Keratinocyte (primary cell): Measurements from ENCODE around the gene OARD1. TPM values are rescaled to one million over a fixed set of nuclear protein-coding genes. Genes with fewer than 3 reads are reported as not detected.
A peak's percentile ranks its signal among the peaks of the same experiment; 100 is the strongest.

Source experiments
- DNase-seq: peaks from one replicate; pipeline ENCODE4 v3.0.0-alpha.2; 2011; ENCODE audit warnings: low read depth, missing footprints, low spot score
- FAIRE-seq: peaks from 2 replicates; lab custom pipeline; 2011; peaks lifted over from hg19 to GRCh38; lab: Jason Lieb, UNC
- H2AFZ ChIP-seq: 2 replicates; pipeline ENCODE4 v1.6.0; 2012; ENCODE audit warnings: low read length, control low read depth, inconsistent platforms; ENCODE audit not compliant: control insufficient read depth
- H3K27ac ChIP-seq: 2 replicates; pipeline ENCODE4 v1.5.1; 2011; ENCODE audit warnings: low read length; ENCODE audit not compliant: control insufficient read depth, insufficient read depth
- H3K27me3 ChIP-seq: 3 replicates; pipeline ENCODE4 v1.6.0; 2011; ENCODE audit warnings: low read length; ENCODE audit not compliant: control insufficient read depth, insufficient read depth; ENCODE audit errors: extremely low read depth
- H3K36me3 ChIP-seq, 2 experiments: 2 replicates in 1 of 2; 3 replicates in 1 of 2; pipeline ENCODE4 v1.5.1; 2011; ENCODE audit warnings: low read length in 2 of 2, mild to moderate bottlenecking in 1 of 2; ENCODE audit not compliant: control insufficient read depth in 2 of 2, insufficient read depth in 2 of 2; ENCODE audit errors: extremely low read depth in 1 of 2
- H3K4me1 ChIP-seq: 3 replicates; pipeline ENCODE4 v1.5.1; 2011; ENCODE audit warnings: low read length; ENCODE audit not compliant: control insufficient read depth, insufficient read depth; ENCODE audit errors: extremely low read depth
- H3K4me2 ChIP-seq: 3 replicates; pipeline ENCODE4 v1.6.0; 2011; ENCODE audit warnings: low read depth, low read length; ENCODE audit not compliant: control insufficient read depth, insufficient read depth; ENCODE audit errors: extremely low read depth
- H3K4me3 ChIP-seq, 3 experiments: fragments of 200-600 bp in 1 of 3; sonication (generic) in 1 of 3; 2 replicates in 2 of 3; 3 replicates in 1 of 3; pipeline ENCODE4 v1.5.1; 2011 to 2016; ENCODE audit warnings: low read length in 3 of 3, mild to moderate bottlenecking in 3 of 3, control low read depth in 2 of 3, inconsistent platforms in 1 of 3, low read depth in 1 of 3, mixed read lengths in 1 of 3, mixed run types in 1 of 3, moderate library complexity in 1 of 3; ENCODE audit not compliant: control insufficient read depth in 2 of 3, insufficient read depth in 2 of 3; ENCODE audit errors: extremely low read depth in 1 of 3
- H3K79me2 ChIP-seq: 2 replicates; pipeline ENCODE4 v1.6.0; 2012; ENCODE audit warnings: low read length; ENCODE audit not compliant: control insufficient read depth, insufficient read depth
- H3K9ac ChIP-seq: 3 replicates; pipeline ENCODE4 v1.6.0; 2011; ENCODE audit warnings: low read length; ENCODE audit not compliant: control insufficient read depth, insufficient read depth; ENCODE audit errors: extremely low read depth
- H3K9me1 ChIP-seq: 3 replicates; pipeline ENCODE4 v1.6.0; 2011; ENCODE audit warnings: low read length; ENCODE audit not compliant: control insufficient read depth, insufficient read depth; ENCODE audit errors: extremely low read depth
- H3K9me3 ChIP-seq: 2 replicates; pipeline ENCODE4 v1.5.1; 2012; ENCODE audit warnings: low read depth, low read length; ENCODE audit not compliant: control insufficient read depth
- H4K20me1 ChIP-seq: 3 replicates; pipeline ENCODE4 v1.6.0; 2011; ENCODE audit warnings: low read length; ENCODE audit not compliant: control insufficient read depth, insufficient read depth; ENCODE audit errors: extremely low read depth
- CTCF ChIP-seq, 3 experiments: IDR thresholded peaks in 1 of 3; conservative IDR thresholded peaks in 1 of 3; optimal IDR thresholded peaks in 1 of 3; 2 replicates in 2 of 3; 3 replicates in 1 of 3; pipeline versions ENCODE3 to v1.5.1; 2011; ENCODE audit warnings: low read length in 3 of 3, mild to moderate bottlenecking in 3 of 3, moderate library complexity in 2 of 3, control low read depth in 1 of 3, inconsistent platforms in 1 of 3; ENCODE audit not compliant: insufficient read depth in 2 of 3; ENCODE audit errors: extremely low read depth in 1 of 3
- EZH2 ChIP-seq: IDR thresholded peaks from one replicate; pipeline ENCODE4 v1.6.1; 2012; ENCODE audit warnings: inconsistent platforms, mild to moderate bottlenecking, low read length, moderate library complexity
- dilution Hi-C: fragments of 300-500 bp; cut with MboI; formaldehyde crosslinking; loops from one replicate; pipeline ENCODE4 v1.7.0; 2020; ENCODE audit warnings: low sequenced_read_pairs; ENCODE audit not compliant: extremely low pct_ligation_motif_present
- polyA plus RNA-seq, 5 experiments: library from polyadenylated mRNA; depleted of rRNA in 3 of 5; stranded (reverse) in 3 of 5; stranded (forward) in 1 of 5; unstranded in 1 of 5; fragments of >200 nt; gene quantifications; 1 replicate in 1 of 5; 2 replicates in 3 of 5; 3 replicates in 1 of 5; pipeline versions ENCODE4 v1.2.1 to v1.2.3, GENCODE V29; 2011 to 2012; ENCODE audit warnings: missing spikeins in 2 of 5, low read depth in 1 of 5, low replicate concordance in 1 of 5

Gene OARD1
- polyA plus RNA-seq, 1 donor (not counting 4 experiments of a cell fraction or from before 2014, with no cell fraction given): 20.3 TPM

DNA sequence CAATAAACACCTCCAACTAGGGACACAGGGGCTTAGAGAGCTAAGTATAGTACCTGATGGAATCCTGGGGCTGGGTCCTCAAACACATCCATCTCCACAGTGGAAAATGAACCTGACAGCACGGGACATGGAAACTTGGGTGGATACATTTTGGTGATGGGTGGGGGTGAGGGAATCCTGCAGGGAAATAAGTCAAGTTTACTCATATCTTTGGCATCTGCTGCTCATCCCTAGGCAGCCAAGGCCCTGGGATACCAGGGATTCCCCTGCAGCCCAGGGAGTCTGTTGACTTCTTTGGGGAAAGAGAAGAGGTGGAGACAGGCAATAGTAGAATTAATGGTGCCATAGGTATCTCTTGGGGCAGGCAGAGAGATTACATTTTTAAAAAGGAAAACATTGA is 12.6 kb downstream of the OARD1 start:
- peaks cover 2 to 3% of the 10 kb centered on the region in 2 experiments for H3K36me3 ChIP-seq
- dilution Hi-C loops: no loop called here
- DNase-seq (no peak), FAIRE-seq (peak; percentile 5)
- H3K9ac ChIP-seq: no peak overlapping the region
- no peak for TF ChIP-seq EZH2
- no peak for TF ChIP-seq CTCF (optimal IDR thresholded peaks at IDR 0.05 in 1 of 3, IDR thresholded peaks at IDR 0.05 in 1 of 3, conservative IDR thresholded peaks at IDR 0.05 in 1 of 3; ENCODE audit: extremely low read depth in 1 of 3, insufficient read depth in 2 of 3, low read length in 3 of 3)
- no peaks in the 10 kb centered on the region for H3K27me3 ChIP-seq
- H3K9me3 ChIP-seq: no peaks in the 10 kb centered on the region
- H3K4me1 ChIP-seq: peaks cover 14% of the 10 kb centered on the region
- no peak overlapping the region for H2AFZ ChIP-seq
- H3K4me3 ChIP-seq: no peak overlapping the region
- peak overlapping the region; percentile 17 for H3K4me2 ChIP-seq
- no peaks in the 10 kb centered on the region for H3K9me1 ChIP-seq
- no peaks in the 10 kb centered on the region for H4K20me1 ChIP-seq
- no peaks in the 10 kb centered on the region for H3K79me2 ChIP-seq
- no peak overlapping the region for H3K27ac ChIP-seq

DNA sequence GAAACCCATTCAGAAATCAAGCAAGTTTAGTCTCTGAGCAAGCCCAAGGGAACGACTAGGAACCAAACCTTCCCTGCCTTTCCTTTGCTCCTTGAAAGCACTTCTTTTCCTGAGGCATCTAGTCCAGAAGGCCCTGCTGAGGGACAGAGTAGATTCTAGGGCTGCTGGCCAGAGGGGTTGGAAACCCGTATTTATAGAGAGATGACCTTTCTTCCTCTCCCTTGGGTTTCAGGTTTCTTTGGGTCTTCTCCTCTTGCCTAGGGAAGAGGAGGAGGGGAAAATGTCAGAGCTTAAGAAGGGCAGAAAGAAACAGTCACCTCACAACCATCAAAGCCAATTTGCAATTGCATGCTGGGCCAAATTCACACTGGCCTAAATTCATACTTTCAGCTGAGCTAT is 13.4 kb downstream of the OARD1 start:
- H3K4me2 ChIP-seq: no peak overlapping the region
- H3K9ac ChIP-seq: no peak overlapping the region
- no peaks in the 10 kb centered on the region for H3K9me3 ChIP-seq
- H3K4me1 ChIP-seq: peaks cover 14% of the 10 kb centered on the region
- H3K36me3 ChIP-seq: no peaks in the 10 kb centered on the region
- dilution Hi-C loops: no loop called here
- no peaks in the 10 kb centered on the region for H3K9me1 ChIP-seq
- no peak overlapping the region for H3K4me3 ChIP-seq
- H3K79me2 ChIP-seq: no peaks in the 10 kb centered on the region
- no peaks in the 10 kb centered on the region for H4K20me1 ChIP-seq
- no peak for DNase-seq
- TF ChIP-seq CTCF (optimal IDR thresholded peaks at IDR 0.05 in 1 of 3, IDR thresholded peaks at IDR 0.05 in 1 of 3, conservative IDR thresholded peaks at IDR 0.05 in 1 of 3; ENCODE audit: extremely low read depth in 1 of 3, insufficient read depth in 2 of 3, low read length in 3 of 3) (no peak), EZH2 (no peak)
- H3K27ac ChIP-seq: no peak overlapping the region
- no peaks in the 10 kb centered on the region for H3K27me3 ChIP-seq
- no peak overlapping the region for H2AFZ ChIP-seq
- FAIRE-seq: no peak
